ENCODE measurements around the gene ZNF407.

Gene ZNF407

GRCh38 chr18:74682141-74682990, 84.7 kb downstream of the ZNF407 start:
- no peak for DNase-seq

GRCh38 chr18:74682991-74683297, 85.3 kb downstream of the ZNF407 start:
- no peak for DNase-seq

- DNase-seq = no peak
Observed at GRCh38 chr18:74683573-74683972, 85.9 kb downstream of the ZNF407 start.

- DNase-seq = no peak
Observed at GRCh38 chr18:74689251-74689650, 91.6 kb downstream of the ZNF407 start.

- DNase-seq = no peak
Observed at GRCh38 chr18:74692367-74693013, 94.8 kb downstream of the ZNF407 start.

GRCh38 chr18:74694436-74694835, 96.8 kb downstream of the ZNF407 start:
- no peak for DNase-seq

- no peak for DNase-seq
Observed at GRCh38 chr18:74695170-74695569, 97.5 kb downstream of the ZNF407 start.

GRCh38 chr18:74698881-74699280, 101.2 kb downstream of the ZNF407 start:
- no peak for DNase-seq

- DNase-seq = no peak
Observed at GRCh38 chr18:74699455-74699854, 101.8 kb downstream of the ZNF407 start.

- DNase-seq = no peak
Observed at GRCh38 chr18:74702950-74703349, 105.3 kb downstream of the ZNF407 start.

GRCh38 chr18:74708169-74708568, 110.5 kb downstream of the ZNF407 start:
- DNase-seq = no peak

- DNase-seq = no peak
Observed at GRCh38 chr18:74709452-74709851, 111.8 kb downstream of the ZNF407 start.

GRCh38 chr18:74714120-74714519, 116.5 kb downstream of the ZNF407 start:
- no peak for DNase-seq

GRCh38 chr18:74714791-74715190, 117.1 kb downstream of the ZNF407 start:
- DNase-seq = no peak

- no peak for DNase-seq
Observed at GRCh38 chr18:74715306-74715705, 117.6 kb downstream of the ZNF407 start.

GRCh38 chr18:74715865-74716712, 118.4 kb downstream of the ZNF407 start:
- no peak for DNase-seq

GRCh38 chr18:74718312-74718711, 120.6 kb downstream of the ZNF407 start:
- no peak for DNase-seq

- DNase-seq = no peak
Observed at GRCh38 chr18:74722237-74722636, 124.6 kb downstream of the ZNF407 start.

- no peak for DNase-seq
Observed at GRCh38 chr18:74724186-74724585, 126.5 kb downstream of the ZNF407 start.

- DNase-seq = no peak
Observed at GRCh38 chr18:74725690-74726089, 128.0 kb downstream of the ZNF407 start.

- DNase-seq = no peak
Observed at GRCh38 chr18:74728586-74728985, 130.9 kb downstream of the ZNF407 start.

GRCh38 chr18:74731097-74731496, 133.4 kb downstream of the ZNF407 start:
- DNase-seq = no peak

GRCh38 chr18:74732380-74732779, 134.7 kb downstream of the ZNF407 start:
- no peak for DNase-seq

- no peak for DNase-seq
Observed at GRCh38 chr18:74733598-74733997, 135.9 kb downstream of the ZNF407 start.

Measured in NCI-H1694 treated with DMSO at 0.1 percent for 48 hours (cell line).